Measurements from ENCODE around the gene FNDC1. TPM values are rescaled to one million over a fixed set of nuclear protein-coding genes. Genes with fewer than 3 reads are reported as not detected.

Gene FNDC1
- total and polyA plus RNA-seq, 9 donors, result 0.08 to 7.3 (median 1.1) TPM

GRCh38 chr6:159178847-159179246 lies 9.6 kb downstream of the FNDC1 start:
- Histone ChIP-seq H3K27ac (no peak overlapping the region), H3K9me3 (no peaks in the 10 kb centered on the region), H3K27me3 (no peaks in the 10 kb centered on the region), H3K4me1 (ENCODE audit: insufficient read depth) (no peaks in the 10 kb centered on the region), H3K36me3 (no peaks in the 10 kb centered on the region), H3K4me3 (no peak overlapping the region)
- no peak for DNase-seq
- WGBS, 3 donors, result 90 to 94% (median 93%) methylated on average over 9 of the region's 9 CpGs
- TF ChIP-seq EP300 (IDR thresholded peaks at IDR 0.05), result no peak
- no peak for TF ChIP-seq POLR2A (IDR thresholded peaks at IDR 0.05)
- no peak for TF ChIP-seq CTCF (IDR thresholded peaks at IDR 0.05)
- intact Hi-C loops (cut with DNase I), result loop anchor here in 2 of 4 donors (10.0 kb wide), 1 partner anchor 476 kb away; no protein-coding TSS in a partner anchor

GRCh38 chr6:159180001-159180400 lies 10.8 kb downstream of the FNDC1 start:
- Histone ChIP-seq H3K36me3 (no peaks in the 10 kb centered on the region), H3K9me3 (no peaks in the 10 kb centered on the region), H3K27me3 (no peaks in the 10 kb centered on the region), H3K4me1 (ENCODE audit: insufficient read depth) (no peaks in the 10 kb centered on the region), H3K4me3 (no peak overlapping the region), H3K27ac (no peak overlapping the region)
- DNase-seq, result no peak
- 77 to 84% (median 79%) methylated on average over 4 of the region's 4 CpGs for WGBS, 3 donors
- TF ChIP-seq EP300 (IDR thresholded peaks at IDR 0.05), result no peak
- TF ChIP-seq POLR2A (IDR thresholded peaks at IDR 0.05), result no peak
- no peak for TF ChIP-seq CTCF (IDR thresholded peaks at IDR 0.05)
- intact Hi-C loops (cut with DNase I), result no loop called here

- no peak for DNase-seq
- Histone ChIP-seq H3K27ac (no peak overlapping the region), H3K4me3 (no peak overlapping the region), H3K27me3 (no peaks in the 10 kb centered on the region), H3K4me1 (ENCODE audit: insufficient read depth) (no peaks in the 10 kb centered on the region), H3K36me3 (no peaks in the 10 kb centered on the region), H3K9me3 (no peaks in the 10 kb centered on the region)
- TF ChIP-seq POLR2A (IDR thresholded peaks at IDR 0.05) (no peak), CTCF (IDR thresholded peaks at IDR 0.05) (no peak), EP300 (IDR thresholded peaks at IDR 0.05) (no peak)
- intact Hi-C loops (cut with DNase I), result no loop called here
- 89 to 94% (median 94%) methylated on average over 2 of the region's 2 CpGs for whole genome bisulfite sequencing, 3 donors
Observed at GRCh38 chr6:159181914-159182313, 12.7 kb downstream of the FNDC1 start.

- Histone ChIP-seq H3K9me3 (no peaks in the 10 kb centered on the region), H3K4me3 (no peak overlapping the region), H3K36me3 (no peaks in the 10 kb centered on the region), H3K4me1 (ENCODE audit: insufficient read depth) (no peaks in the 10 kb centered on the region), H3K27ac (no peak overlapping the region), H3K27me3 (no peaks in the 10 kb centered on the region)
- WGBS, 3 donors, result 83 to 95% (median 83%) methylated on average over 1 of the region's 1 CpG
- intact Hi-C loops (cut with DNase I), result no loop called here
- DNase-seq, result no peak
- TF ChIP-seq POLR2A (IDR thresholded peaks at IDR 0.05), result no peak
- no peak for TF ChIP-seq EP300 (IDR thresholded peaks at IDR 0.05)
- no peak for TF ChIP-seq CTCF (IDR thresholded peaks at IDR 0.05)
Observed at GRCh38 chr6:159184559-159184958, 15.4 kb downstream of the FNDC1 start.

All from ovary (tissue), 9 donors.